MM.1S (cell line): Measurements from ENCODE around the gene AGR2.

Experiments used
- EZH2 ChIP-seq: fragments of 300-600 bp; sonication (generic); optimal IDR thresholded peaks from 2 replicates; pipeline ENCODE3; 2017; ENCODE audit warnings: low read depth, mild to moderate bottlenecking, antibody characterized with exemption, low read length, mixed read lengths
- TF ChIP-seq, protein P1 (sequence below): fragments of 300-600 bp; sonication (generic); IDR thresholded peaks from 2 replicates; pipeline ENCODE4 v1.5.1; 2016; ENCODE audit warnings: antibody characterized with exemption, low read length, mixed read lengths

DNA sequence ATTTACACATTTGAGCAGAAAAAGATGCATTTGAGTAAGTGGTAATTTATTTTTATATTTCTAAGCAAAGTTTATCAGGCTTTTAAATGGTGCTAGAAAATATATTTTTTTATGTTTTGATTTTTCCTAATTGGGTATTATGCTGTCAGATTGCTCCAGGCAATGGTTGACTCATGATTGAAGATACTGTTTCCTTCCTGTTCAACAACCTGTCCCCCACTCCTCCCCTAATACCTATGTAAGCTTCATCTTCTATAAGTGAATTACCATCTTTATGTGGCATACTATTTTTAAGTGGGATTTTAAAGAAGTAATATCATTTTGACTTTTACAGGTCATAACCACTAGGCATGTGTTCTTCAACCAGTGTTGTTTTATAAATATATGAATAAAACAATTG, 29.8 kb downstream of the AGR2 start:
- TF ChIP-seq, protein P1, sequence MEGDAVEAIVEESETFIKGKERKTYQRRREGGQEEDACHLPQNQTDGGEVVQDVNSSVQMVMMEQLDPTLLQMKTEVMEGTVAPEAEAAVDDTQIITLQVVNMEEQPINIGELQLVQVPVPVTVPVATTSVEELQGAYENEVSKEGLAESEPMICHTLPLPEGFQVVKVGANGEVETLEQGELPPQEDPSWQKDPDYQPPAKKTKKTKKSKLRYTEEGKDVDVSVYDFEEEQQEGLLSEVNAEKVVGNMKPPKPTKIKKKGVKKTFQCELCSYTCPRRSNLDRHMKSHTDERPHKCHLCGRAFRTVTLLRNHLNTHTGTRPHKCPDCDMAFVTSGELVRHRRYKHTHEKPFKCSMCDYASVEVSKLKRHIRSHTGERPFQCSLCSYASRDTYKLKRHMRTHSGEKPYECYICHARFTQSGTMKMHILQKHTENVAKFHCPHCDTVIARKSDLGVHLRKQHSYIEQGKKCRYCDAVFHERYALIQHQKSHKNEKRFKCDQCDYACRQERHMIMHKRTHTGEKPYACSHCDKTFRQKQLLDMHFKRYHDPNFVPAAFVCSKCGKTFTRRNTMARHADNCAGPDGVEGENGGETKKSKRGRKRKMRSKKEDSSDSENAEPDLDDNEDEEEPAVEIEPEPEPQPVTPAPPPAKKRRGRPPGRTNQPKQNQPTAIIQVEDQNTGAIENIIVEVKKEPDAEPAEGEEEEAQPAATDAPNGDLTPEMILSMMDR, result no peak
- no peak for TF ChIP-seq EZH2
